Ishikawa (cell line): ENCODE results near the gene SLC28A3.

Experiments
- MAX ChIP-seq: IDR thresholded peaks from 2 replicates; pipeline ENCODE4 v1.6.1; 2012
- REST ChIP-seq: IDR thresholded peaks from 2 replicates; pipeline ENCODE4 v1.6.1; 2012; ENCODE audit warnings: low read depth, mild to moderate bottlenecking
- TAF1 ChIP-seq: IDR thresholded peaks from 2 replicates; pipeline ENCODE4 v1.6.1; 2012; ENCODE audit warnings: low read depth, mild to moderate bottlenecking
- YY1 ChIP-seq: IDR thresholded peaks from 2 replicates; pipeline ENCODE4 v1.6.1; 2012; ENCODE audit warnings: low read depth

- no peak for TF ChIP-seq MAX
- no peak for TF ChIP-seq REST
- TF ChIP-seq YY1: no peak
- TF ChIP-seq TAF1: no peak
Measured at GRCh38 chr9:84229191-84229590, 111.4 kb downstream of the SLC28A3 start.
